ENCODE data around the gene ADGB. TPM values are rescaled to one million over a fixed set of nuclear protein-coding genes. Genes with fewer than 3 reads are reported as not detected.

Gene ADGB
- total and polyA plus RNA-seq, 8 donors: not detected

DNA sequence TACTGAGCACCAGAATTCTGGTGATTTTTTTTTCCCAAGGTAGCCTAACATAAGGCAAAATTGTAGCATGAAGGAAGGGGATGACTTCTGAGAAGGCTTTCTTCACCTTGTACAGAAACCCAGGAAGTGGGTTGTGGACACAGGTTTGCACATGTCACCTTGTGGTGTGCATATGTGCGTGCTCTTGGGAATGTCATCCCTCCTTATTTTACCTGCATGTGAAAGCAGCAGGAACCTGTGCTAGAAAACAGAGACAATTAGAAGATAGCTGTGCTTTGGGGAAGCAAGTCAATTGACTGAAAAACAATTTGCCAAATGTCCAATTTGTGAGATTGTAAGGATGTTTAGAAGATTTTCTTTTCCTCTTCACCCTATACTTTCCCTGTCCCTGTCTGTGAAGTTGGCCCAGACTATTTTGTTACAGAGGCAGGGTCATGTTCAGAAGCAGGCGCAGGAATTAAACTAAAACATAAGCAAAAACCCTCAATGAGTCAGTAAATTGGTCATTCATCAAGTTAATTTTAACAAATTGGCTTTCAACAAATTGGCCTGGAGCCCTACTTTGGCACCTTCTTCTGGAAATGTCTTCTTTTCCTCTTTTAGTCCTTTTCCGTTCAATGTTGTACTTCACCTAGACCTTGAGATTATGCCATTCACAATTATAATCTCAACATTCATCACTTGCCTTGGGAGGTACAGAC, 261.2 kb downstream of the ADGB start:
- 74 to 85% methylated on average over 3 of the region's 3 CpGs for WGBS, 2 donors
- no peak overlapping the region for H3K27ac ChIP-seq
- TF ChIP-seq, protein P1, sequence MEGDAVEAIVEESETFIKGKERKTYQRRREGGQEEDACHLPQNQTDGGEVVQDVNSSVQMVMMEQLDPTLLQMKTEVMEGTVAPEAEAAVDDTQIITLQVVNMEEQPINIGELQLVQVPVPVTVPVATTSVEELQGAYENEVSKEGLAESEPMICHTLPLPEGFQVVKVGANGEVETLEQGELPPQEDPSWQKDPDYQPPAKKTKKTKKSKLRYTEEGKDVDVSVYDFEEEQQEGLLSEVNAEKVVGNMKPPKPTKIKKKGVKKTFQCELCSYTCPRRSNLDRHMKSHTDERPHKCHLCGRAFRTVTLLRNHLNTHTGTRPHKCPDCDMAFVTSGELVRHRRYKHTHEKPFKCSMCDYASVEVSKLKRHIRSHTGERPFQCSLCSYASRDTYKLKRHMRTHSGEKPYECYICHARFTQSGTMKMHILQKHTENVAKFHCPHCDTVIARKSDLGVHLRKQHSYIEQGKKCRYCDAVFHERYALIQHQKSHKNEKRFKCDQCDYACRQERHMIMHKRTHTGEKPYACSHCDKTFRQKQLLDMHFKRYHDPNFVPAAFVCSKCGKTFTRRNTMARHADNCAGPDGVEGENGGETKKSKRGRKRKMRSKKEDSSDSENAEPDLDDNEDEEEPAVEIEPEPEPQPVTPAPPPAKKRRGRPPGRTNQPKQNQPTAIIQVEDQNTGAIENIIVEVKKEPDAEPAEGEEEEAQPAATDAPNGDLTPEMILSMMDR (IDR thresholded peaks at IDR 0.05): no peak
- H3K27me3 ChIP-seq: no peaks in the 10 kb centered on the region
- no peak overlapping the region for H3K4me3 ChIP-seq
- DNase-seq (no peak), FAIRE-seq (no peak), ATAC-seq (no peak)
- H3K36me3 ChIP-seq: no peaks in the 10 kb centered on the region
- intact Hi-C loops (cut with DNase I): loop anchor here in 2 of 3 donors (5.0 to 10.0 kb wide), 2 partner anchors 425 to 427 kb away; no protein-coding TSS in a partner anchor
- H3K4me1 ChIP-seq: no peaks in the 10 kb centered on the region
- no peaks in the 10 kb centered on the region for H3K9me3 ChIP-seq

DNA sequence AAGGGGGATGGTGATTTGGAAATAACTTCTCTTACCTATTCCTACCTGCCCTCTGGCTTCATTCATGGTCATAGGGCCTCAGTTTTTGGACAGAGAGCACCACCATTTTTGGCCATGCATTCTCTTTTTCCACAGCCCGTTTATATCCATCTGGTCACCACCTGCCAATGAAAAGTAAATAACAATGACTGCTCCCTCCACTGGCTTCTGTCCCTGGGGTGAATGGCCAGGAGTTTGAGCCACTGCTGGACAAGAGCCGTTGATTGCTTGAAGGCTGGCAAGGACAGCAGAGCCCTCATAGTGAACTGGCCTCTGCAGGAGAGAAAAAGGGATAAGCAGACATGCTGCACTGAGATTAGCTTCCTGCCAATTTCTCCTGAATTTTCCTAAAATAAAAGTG, 261.8 kb downstream of the ADGB start:
- DNase-seq (no peak), FAIRE-seq (no peak), ATAC-seq (peak in 1 of 4 donors; percentile 33)
- H3K4me1 ChIP-seq: no peaks in the 10 kb centered on the region
- TF ChIP-seq, protein P1 (IDR thresholded peaks at IDR 0.05): no peak
- H3K27me3 ChIP-seq: no peaks in the 10 kb centered on the region
- no peaks in the 10 kb centered on the region for H3K36me3 ChIP-seq
- 14 to 15% methylated on average over 2 of the region's 2 CpGs for WGBS, 2 donors
- intact Hi-C loops (cut with DNase I): no loop called here
- H3K9me3 ChIP-seq: no peaks in the 10 kb centered on the region
- no peak overlapping the region for H3K4me3 ChIP-seq
- H3K27ac ChIP-seq: no peak overlapping the region

DNA sequence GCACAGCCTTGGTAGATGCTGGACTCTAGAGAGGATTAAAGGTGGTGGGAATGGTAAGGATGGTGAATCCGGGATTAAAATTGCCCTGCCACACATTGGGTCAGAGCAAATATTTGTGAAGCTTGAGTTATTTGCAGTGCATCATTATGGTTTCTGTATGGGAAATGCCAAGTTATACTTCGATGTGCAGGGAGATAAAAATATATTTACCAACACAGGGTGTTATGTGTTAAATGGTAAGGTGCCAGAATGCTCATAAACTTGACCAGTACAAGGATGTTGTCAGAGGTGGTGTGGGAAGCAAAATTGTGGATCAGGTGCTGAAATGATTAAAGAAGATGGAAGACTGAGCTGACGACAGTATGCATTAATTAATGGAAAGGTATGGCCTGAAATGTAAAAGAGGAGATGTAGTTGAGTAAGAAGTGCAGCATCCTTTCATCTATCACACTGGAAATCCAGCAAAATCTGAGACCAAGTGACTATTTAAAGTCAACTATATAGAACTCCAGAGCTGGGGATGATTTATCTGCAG, 262.3 kb downstream of the ADGB start:
- WGBS, 2 donors: 57 to 59% methylated on average over 3 of the region's 3 CpGs
- intact Hi-C loops (cut with DNase I): no loop called here
- Histone ChIP-seq H3K4me3 (no peak overlapping the region), H3K27me3 (no peaks in the 10 kb centered on the region), H3K4me1 (no peaks in the 10 kb centered on the region), H3K36me3 (no peaks in the 10 kb centered on the region), H3K27ac (no peak overlapping the region), H3K9me3 (no peaks in the 10 kb centered on the region)
- DNase-seq (no peak), FAIRE-seq (no peak), ATAC-seq (no peak)
- TF ChIP-seq, protein P1 (IDR thresholded peaks at IDR 0.05): no peak

DNA sequence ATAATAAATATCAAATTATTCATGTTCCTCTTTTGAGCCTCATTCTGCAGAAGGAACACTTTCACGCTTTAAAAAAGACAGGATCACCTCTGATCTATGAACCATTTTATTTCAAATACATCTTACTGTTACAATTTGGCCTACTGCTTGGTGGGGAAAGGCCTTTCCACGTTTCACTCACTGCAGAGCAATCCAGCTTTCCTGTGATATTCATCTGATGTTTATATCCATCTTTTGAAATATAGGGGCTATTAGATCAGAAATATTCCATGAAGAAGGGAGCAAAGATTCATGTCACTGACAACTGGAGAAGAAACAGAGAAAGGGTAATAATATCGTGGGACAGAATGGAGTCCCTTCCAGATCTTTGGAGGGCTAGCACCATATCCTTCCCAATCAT, 262.9 kb downstream of the ADGB start:
- Histone ChIP-seq H3K4me3 (no peak overlapping the region), H3K27me3 (no peaks in the 10 kb centered on the region), H3K9me3 (no peaks in the 10 kb centered on the region), H3K27ac (no peak overlapping the region), H3K36me3 (no peaks in the 10 kb centered on the region), H3K4me1 (no peaks in the 10 kb centered on the region)
- intact Hi-C loops (cut with DNase I): no loop called here
- DNase-seq: no peak
- TF ChIP-seq, protein P1 (IDR thresholded peaks at IDR 0.05): no peak
- FAIRE-seq: no peak
- ATAC-seq: no peak
- 89 to 91% methylated on average over 3 of the region's 3 CpGs for WGBS, 2 donors

DNA sequence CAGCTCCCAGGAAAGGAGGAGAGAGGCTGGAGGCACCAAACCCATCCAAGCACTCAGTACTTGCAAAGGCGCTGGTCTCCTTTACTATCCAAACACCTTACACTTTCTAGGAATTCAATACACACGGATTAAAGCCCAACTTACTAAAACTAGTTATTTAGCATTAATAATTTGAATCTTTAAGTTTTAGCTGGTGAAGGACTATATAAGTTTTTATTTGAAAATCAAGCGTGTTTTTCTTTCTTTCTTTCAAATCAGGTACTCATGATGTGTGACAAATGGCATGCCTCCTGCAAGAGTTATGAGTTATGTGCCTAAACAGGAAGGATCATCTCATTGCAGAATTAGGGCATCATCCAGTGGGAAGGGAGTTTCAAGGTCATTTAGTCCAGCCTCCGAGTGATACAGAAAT, 263.7 kb downstream of the ADGB start:
- no peak overlapping the region for H3K4me3 ChIP-seq
- intact Hi-C loops (cut with DNase I): no loop called here
- DNase-seq (no peak), ATAC-seq (no peak), FAIRE-seq (no peak)
- no peaks in the 10 kb centered on the region for H3K4me1 ChIP-seq
- H3K36me3 ChIP-seq: no peaks in the 10 kb centered on the region
- H3K9me3 ChIP-seq: no peaks in the 10 kb centered on the region
- TF ChIP-seq, protein P1 (IDR thresholded peaks at IDR 0.05): no peak
- no peaks in the 10 kb centered on the region for H3K27me3 ChIP-seq
- no peak overlapping the region for H3K27ac ChIP-seq
- 64 to 81% methylated on average over 4 of the region's 4 CpGs for WGBS, 2 donors
